HS-5 (cell line): ENCODE results near the gene MMP26.
A peak's percentile ranks its signal among the peaks of the same experiment; 100 is the strongest.
"Not testable (repeated sequence)": the region's sequence is repeated elsewhere in the genome, so short reads cannot be mapped to it uniquely, and the experiment has no call there.

Source experiments
- DNase-seq: peaks from one replicate; pipeline ENCODE4 v3.0.0-alpha.2; 2012; ENCODE audit warnings: low read depth

The MMP26 gene

GRCh38 chr11:4722616-4723534 is 18.3 kb downstream of the MMP26 start:
- not testable (repeated sequence) for DNase-seq

- no peak for DNase-seq
These were observed 22.6 kb downstream of the MMP26 start for GRCh38 chr11:4727171-4727570.

- no peak for DNase-seq
These were observed 36.2 kb downstream of the MMP26 start for GRCh38 chr11:4740735-4741134.

GRCh38 chr11:4748438-4748837 is 43.9 kb downstream of the MMP26 start:
- peak; percentile 23 for DNase-seq

DNA sequence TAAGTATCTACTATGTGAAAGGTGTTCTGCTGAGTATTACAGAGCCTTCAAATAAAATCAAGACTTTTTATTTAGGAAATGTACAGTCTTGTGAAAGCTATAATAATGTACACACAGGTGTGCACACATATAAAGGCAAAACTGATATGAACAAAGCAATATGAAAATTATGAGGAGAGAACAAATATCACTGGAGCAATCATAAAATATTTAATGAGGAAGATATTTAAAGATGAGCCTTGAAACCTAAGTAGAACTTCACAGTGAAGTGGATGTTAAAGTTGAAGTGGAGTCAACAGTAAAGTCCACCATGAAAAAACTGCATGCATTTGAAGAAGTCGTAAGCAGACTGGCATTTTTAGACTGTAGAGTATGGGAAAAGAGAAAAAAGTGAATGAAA is 46.6 kb downstream of the MMP26 start:
- DNase-seq = no peak
